Lung (tissue), 12 donors: Measurements from ENCODE around the gene MPI. TPM values are rescaled to one million over a fixed set of nuclear protein-coding genes. Genes with fewer than 3 reads are reported as not detected.

Source experiments
- ATAC-seq: fragments of 200-7000 bp; cut with Tn5 transposase; one replicate; pipeline ENCODE4 v1.9.1; 2020; ENCODE audit warnings: moderate number of reproducible peaks; ENCODE audit not compliant: insufficient read depth, low FRiP score
- DNase-seq, 3 donors: peaks; one replicate each; pipeline ENCODE4 v3.0.0-alpha.2; 2013 to 2017
- H3K27ac ChIP-seq, 2 donors: one replicate each; pipeline ENCODE4 v1.5.1; 2013; ENCODE audit warnings: mild to moderate bottlenecking in 2 of 2, moderate library complexity in 2 of 2, control low read depth in 1 of 2, inconsistent platforms in 1 of 2, low read depth in 1 of 2, low read length in 1 of 2
- H3K27me3 ChIP-seq, 3 donors: one replicate each; pipeline ENCODE4 v1.5.1; 2013; ENCODE audit warnings: low read length in 2 of 3; ENCODE audit not compliant: control insufficient read depth in 3 of 3, insufficient read depth in 3 of 3
- H3K36me3 ChIP-seq, 4 donors: one replicate each; pipeline ENCODE4 v1.5.1; 2013; ENCODE audit warnings: low read length in 4 of 4, mild to moderate bottlenecking in 1 of 4, moderate library complexity in 1 of 4; ENCODE audit not compliant: control insufficient read depth in 4 of 4, insufficient read depth in 4 of 4
- H3K4me1 ChIP-seq, 5 donors: one replicate each; pipeline ENCODE4 v1.5.1; 2013; ENCODE audit warnings: low read length in 5 of 5, mild to moderate bottlenecking in 2 of 5, moderate library complexity in 1 of 5; ENCODE audit not compliant: control insufficient read depth in 5 of 5, insufficient read depth in 5 of 5
- H3K4me3 ChIP-seq: one replicate; pipeline ENCODE4 v1.5.1; 2013; ENCODE audit warnings: mild to moderate bottlenecking, control low read depth, moderate library complexity
- H3K9ac ChIP-seq, 2 donors: one replicate each; pipeline ENCODE4 v1.5.1; 2013; ENCODE audit warnings: low read length in 2 of 2, control low read depth in 1 of 2; ENCODE audit not compliant: insufficient read depth in 1 of 2
- H3K9me3 ChIP-seq, 4 donors: one replicate each; pipeline ENCODE4 v1.5.1; 2013; ENCODE audit warnings: low read length in 3 of 4, mild to moderate bottlenecking in 1 of 4, moderate library complexity in 1 of 4; ENCODE audit not compliant: control insufficient read depth in 4 of 4, insufficient read depth in 3 of 4
- WGBS, 2 donors: extraction: QIAGEN DNeasy Blood & Tissue Kit; methylation state at CpG; one replicate each; pipeline ENCODE4 v1.1.7; 2013; 5-methylcytosine and 5-hydroxymethylcytosine counted together
- polyA plus RNA-seq, 2 donors: library from polyadenylated mRNA; stranded (reverse); fragments of 200-250 nt; gene quantifications; one replicate each; pipeline ENCODE4 v1.2.1, GENCODE V29; 2013
- total RNA-seq, 2 donors: library from RNA; depleted of rRNA in 1 of 2; stranded (reverse); fragments of >200 nt in 1 of 2; gene quantifications; one replicate each; pipeline ENCODE4 v1.2.1, GENCODE V29; 2014 to 2021
- TF ChIP-seq, protein P1 (sequence below): IDR thresholded peaks from 2 replicates; pipeline ENCODE4 v1.5.1; 2012; ENCODE audit warnings: mild to moderate bottlenecking; ENCODE audit errors: control extremely low read depth, extremely low read depth
- donor health status: control.
- donor health status: control.
- donor health status: Bipolar disorder and iron deficiency.
- donor health status: healthy.
- donor health status: DM: yes; HTN: yes; CAD: no.

The MPI gene
- total and polyA plus RNA-seq, 4 donors, result 13.7 to 42.4 (median 30.1) TPM

DNA sequence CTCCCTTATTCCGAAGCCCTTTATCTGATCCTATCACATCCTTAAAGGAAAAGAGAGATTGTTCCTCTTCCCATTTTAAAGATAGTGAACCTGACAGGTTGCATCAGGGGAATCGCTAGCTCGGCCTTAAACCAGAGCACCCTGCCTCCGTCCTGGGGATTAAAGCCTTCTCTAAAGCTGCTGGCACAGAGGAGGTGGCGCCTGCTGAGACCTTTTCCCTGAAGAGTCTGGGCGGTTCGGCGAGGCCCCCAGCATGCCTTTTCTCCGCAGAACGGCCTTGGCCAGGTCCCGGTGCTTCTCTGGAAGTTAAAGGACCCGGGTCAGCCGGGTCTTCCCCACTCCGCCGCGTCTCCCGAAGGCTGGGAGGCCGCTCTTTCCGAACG is 16.2 kb downstream of the MPI start:
- 0 to 1% methylated on average over 20 of the region's 20 CpGs for WGBS, 2 donors
- DNase-seq, result peak in 1 of 3 donors; percentile 39

DNA sequence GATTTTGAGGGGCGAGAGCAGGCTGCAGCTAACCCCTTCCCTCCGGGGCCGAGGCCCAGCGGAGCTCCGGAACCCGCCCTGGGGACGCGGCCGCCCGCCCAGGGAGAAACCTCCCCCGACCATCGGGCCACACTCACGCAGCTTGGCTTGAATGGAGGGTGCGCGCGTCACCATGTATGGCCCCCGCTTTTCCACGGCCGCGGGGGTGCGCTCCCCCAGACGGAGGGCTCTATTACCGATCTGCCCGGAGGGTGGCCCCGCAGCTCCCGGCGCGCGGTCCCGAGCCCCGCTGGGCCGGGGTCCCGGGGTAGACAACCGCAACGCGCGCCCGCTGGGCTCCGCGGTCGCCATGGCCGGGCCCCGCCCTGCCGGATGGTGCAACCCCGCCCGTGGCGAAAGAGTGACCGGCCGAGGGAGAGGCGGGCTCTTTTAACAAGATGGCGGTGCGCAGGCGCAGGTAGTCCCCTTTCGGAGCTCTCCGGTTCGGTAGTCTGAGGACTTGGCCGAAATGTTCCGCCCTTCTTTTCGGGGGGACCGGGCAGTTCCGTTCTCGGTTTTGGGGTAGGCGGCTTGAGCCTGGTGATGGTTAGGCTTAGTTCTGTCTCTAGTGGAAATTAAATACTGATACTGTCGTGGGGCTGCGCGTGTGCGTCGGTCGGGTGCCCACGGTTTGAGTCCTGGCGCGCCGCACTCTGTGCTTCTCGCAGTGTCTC is 16.8 kb downstream of the MPI start, which contains the start of gene FAM219B:
Gene FAM219B (minus strand): TSS at position 402 of the 713 bp plus-strand sequence. CDS start 51 bp downstream, at position 351.
- Histone ChIP-seq H3K27ac (peak within 1 kb of the TSS; percentile 92 to 98), H3K9ac (peak within 1 kb of the TSS; percentile 44 to 88), H3K4me1 (peaks cover 3 to 20% (median 11%) of the 10 kb centered on the region in 5 donors), H3K9me3 (no peaks in the 10 kb centered on the region), H3K27me3 (no peaks in the 10 kb centered on the region), H3K4me3 (peak within 1 kb of the TSS; percentile 95), H3K36me3 (peaks cover 15 to 34% (median 24%) of the 10 kb centered on the region in 4 donors)
- 0% methylated on average over 66 to 74 of the region's 74 CpGs for WGBS, 2 donors
- peak; percentile 97 for ATAC-seq
- TF ChIP-seq, protein P1, sequence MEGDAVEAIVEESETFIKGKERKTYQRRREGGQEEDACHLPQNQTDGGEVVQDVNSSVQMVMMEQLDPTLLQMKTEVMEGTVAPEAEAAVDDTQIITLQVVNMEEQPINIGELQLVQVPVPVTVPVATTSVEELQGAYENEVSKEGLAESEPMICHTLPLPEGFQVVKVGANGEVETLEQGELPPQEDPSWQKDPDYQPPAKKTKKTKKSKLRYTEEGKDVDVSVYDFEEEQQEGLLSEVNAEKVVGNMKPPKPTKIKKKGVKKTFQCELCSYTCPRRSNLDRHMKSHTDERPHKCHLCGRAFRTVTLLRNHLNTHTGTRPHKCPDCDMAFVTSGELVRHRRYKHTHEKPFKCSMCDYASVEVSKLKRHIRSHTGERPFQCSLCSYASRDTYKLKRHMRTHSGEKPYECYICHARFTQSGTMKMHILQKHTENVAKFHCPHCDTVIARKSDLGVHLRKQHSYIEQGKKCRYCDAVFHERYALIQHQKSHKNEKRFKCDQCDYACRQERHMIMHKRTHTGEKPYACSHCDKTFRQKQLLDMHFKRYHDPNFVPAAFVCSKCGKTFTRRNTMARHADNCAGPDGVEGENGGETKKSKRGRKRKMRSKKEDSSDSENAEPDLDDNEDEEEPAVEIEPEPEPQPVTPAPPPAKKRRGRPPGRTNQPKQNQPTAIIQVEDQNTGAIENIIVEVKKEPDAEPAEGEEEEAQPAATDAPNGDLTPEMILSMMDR, result no peak
- DNase-seq, result peak; percentile 92 to 94 (median 94)

More for the DNA sequence above, 16.2 kb downstream of the MPI start:
- H3K4me1 ChIP-seq, result peaks cover 3 to 23% (median 14%) of the 10 kb centered on the region in 5 donors
- TF ChIP-seq, protein P1, result no peak
- no peaks in the 10 kb centered on the region for H3K27me3 ChIP-seq
- H3K9ac ChIP-seq, result peak overlapping the region; percentile 44 to 73
- peak; percentile 17 for ATAC-seq
- peak overlapping the region; percentile 95 for H3K4me3 ChIP-seq
- H3K27ac ChIP-seq, result peak overlapping the region; percentile 92 to 98
- no peaks in the 10 kb centered on the region for H3K9me3 ChIP-seq
- peaks cover 12 to 36% (median 26%) of the 10 kb centered on the region in 4 donors for H3K36me3 ChIP-seq

DNA sequence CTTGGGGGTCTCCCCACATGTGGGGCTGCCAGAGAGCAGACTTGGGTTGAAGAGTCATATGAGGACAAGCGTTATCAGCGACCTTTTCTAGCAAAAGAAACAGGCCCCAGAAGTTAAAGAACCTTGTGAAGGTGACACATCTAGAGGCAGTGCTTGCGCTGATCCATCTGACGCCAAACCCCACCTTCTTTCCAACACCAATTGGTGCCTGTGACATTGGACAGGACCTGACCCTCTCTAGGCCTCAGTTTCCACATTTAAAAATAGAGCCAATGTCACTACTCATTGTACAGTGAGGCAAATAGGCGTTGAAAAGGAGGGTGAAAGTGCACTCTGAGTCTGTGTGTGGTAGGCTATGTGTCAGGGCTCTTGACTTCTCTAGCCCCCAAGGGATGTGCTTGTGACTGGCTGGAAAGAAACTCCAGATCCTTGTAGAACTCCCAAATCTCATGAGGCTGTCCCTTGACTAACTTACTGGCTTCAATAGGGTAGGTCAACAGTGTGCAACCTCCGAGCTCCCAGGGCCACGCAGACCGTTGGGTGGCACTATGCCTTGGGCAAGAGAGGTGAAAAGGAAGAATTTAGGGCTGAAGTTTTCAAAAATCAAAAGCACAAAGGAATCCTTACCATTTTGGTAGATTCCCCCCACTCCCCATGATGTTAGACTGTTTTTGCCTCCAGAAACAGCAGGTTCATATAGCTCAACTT is 17.5 kb downstream of the MPI start:
- DNase-seq (peak in 1 of 3 donors; percentile 26), ATAC-seq (no peak)
- Histone ChIP-seq H3K4me1 (peaks cover 3 to 20% (median 9%) of the 10 kb centered on the region in 5 donors), H3K4me3 (peak overlapping the region; percentile 95), H3K9me3 (no peaks in the 10 kb centered on the region), H3K9ac (peak overlapping the region; percentile 44 to 88), H3K36me3 (peaks cover 13 to 28% (median 19%) of the 10 kb centered on the region in 4 donors), H3K27ac (peak overlapping the region; percentile 92 to 98), H3K27me3 (no peaks in the 10 kb centered on the region)
- 43 to 49% methylated on average over 8 of the region's 8 CpGs for WGBS, 2 donors
- TF ChIP-seq, protein P1, result no peak
